ENCODE results near the gene BRD9. TPM values are rescaled to one million over a fixed set of nuclear protein-coding genes. Genes with fewer than 3 reads are reported as not detected.

The BRD9 gene
- total RNA-seq, 1 donor from 2014 or later: 69.2 TPM

DNA sequence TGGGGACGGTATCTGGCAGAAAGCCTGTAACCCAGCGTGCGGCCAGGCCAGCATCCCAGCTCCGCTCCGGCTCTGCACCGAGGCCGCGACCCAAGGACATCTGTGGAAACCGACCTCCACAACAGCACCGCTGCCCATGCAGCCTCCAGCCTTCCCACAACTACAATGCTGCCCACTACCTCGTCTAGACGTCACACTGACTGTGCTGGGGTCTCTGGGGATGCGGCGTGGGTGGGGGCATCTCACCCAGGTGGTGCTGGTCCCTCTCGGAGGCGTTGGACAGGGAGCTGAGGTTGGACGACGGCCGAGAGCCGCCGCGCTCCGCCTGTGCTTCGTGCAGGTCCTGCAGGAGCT is 27.5 kb downstream of the BRD9 start:
- no peaks in the 10 kb centered on the region for H3K27me3 Mint-ChIP-seq
- no peaks in the 10 kb centered on the region for H3K9me3 Mint-ChIP-seq (ENCODE audit: low read depth)
- no peak for DNase-seq (ENCODE audit: low spot score, unreplicated experiment)
- H3K4me3 Mint-ChIP-seq (ENCODE audit: low read depth): no peak overlapping the region
- H3K36me3 Mint-ChIP-seq (ENCODE audit: insufficient read depth): peaks cover 18% of the 10 kb centered on the region
- no peaks in the 10 kb centered on the region for H3K4me1 Mint-ChIP-seq (ENCODE audit: low read depth)
- H3K27ac Mint-ChIP-seq: no peak overlapping the region
- no peak for TF ChIP-seq CTCF (IDR thresholded peaks at IDR 0.05; ENCODE audit: unreplicated experiment)

GRCh38 chr5:864492-865167 is 28.0 kb downstream of the BRD9 start:
- H3K27ac Mint-ChIP-seq: no peak overlapping the region
- H3K9me3 Mint-ChIP-seq (ENCODE audit: low read depth): no peaks in the 10 kb centered on the region
- no peak for TF ChIP-seq CTCF (IDR thresholded peaks at IDR 0.05; ENCODE audit: unreplicated experiment)
- H3K4me3 Mint-ChIP-seq (ENCODE audit: low read depth): no peak overlapping the region
- peaks cover 14% of the 10 kb centered on the region for H3K36me3 Mint-ChIP-seq (ENCODE audit: insufficient read depth)
- no peaks in the 10 kb centered on the region for H3K27me3 Mint-ChIP-seq
- no peak for DNase-seq (ENCODE audit: low spot score, unreplicated experiment)
- no peaks in the 10 kb centered on the region for H3K4me1 Mint-ChIP-seq (ENCODE audit: low read depth)

DNA sequence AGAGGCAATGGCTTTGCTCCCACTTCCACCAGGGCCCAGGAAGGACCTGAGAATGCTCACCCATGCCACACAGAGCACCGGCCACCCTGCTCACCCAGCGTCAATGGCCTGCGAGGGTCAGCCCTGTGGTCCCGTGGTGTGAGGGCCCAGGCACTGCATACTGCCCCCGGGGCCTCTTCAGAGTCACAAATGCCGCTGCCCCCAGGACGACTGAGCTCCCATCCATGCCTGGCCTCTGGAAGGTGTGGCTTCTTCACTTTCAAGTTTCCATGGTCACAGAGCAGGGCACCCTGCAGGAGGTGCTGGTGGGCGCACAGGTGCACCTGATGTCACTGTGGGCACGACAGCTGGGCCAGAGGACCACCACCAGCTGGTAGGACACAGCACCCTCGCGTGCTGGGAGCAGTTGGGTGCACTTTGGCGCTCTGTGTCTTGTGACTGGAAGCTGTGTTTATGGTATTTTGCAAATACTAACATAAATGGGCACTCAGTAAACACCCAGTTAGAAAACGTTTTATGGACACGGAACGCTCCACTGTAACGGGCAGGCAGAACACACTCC is 29.3 kb downstream of the BRD9 start:
- Mint-ChIP-seq H3K4me1 (ENCODE audit: low read depth) (peaks cover 12% of the 10 kb centered on the region), H3K9me3 (ENCODE audit: low read depth) (no peaks in the 10 kb centered on the region)

GRCh38 chr5:862367-863243 is 30.0 kb downstream of the BRD9 start:
- no peaks in the 10 kb centered on the region for H3K9me3 Mint-ChIP-seq (ENCODE audit: low read depth)
- no peak for DNase-seq (ENCODE audit: low spot score, unreplicated experiment)
- no peak overlapping the region for H3K4me3 Mint-ChIP-seq (ENCODE audit: low read depth)
- peaks cover 14% of the 10 kb centered on the region for H3K4me1 Mint-ChIP-seq (ENCODE audit: low read depth)
- peaks cover 6% of the 10 kb centered on the region for H3K36me3 Mint-ChIP-seq (ENCODE audit: insufficient read depth)
- no peak overlapping the region for H3K27ac Mint-ChIP-seq
- H3K27me3 Mint-ChIP-seq: no peaks in the 10 kb centered on the region
- no peak for TF ChIP-seq CTCF (IDR thresholded peaks at IDR 0.05; ENCODE audit: unreplicated experiment)

More for the DNA sequence above, 29.3 kb downstream of the BRD9 start:
- H3K36me3 Mint-ChIP-seq (ENCODE audit: insufficient read depth): peaks cover 9% of the 10 kb centered on the region
- TF ChIP-seq CTCF (IDR thresholded peaks at IDR 0.05; ENCODE audit: unreplicated experiment): no peak
- no peak overlapping the region for H3K4me3 Mint-ChIP-seq (ENCODE audit: low read depth)
- H3K27me3 Mint-ChIP-seq: no peaks in the 10 kb centered on the region
- no peak for DNase-seq (ENCODE audit: low spot score, unreplicated experiment)
- no peak overlapping the region for H3K27ac Mint-ChIP-seq
